Endothelial cell (in vitro differentiated cells): Measurements from ENCODE around the gene AREG. TPM values are rescaled to one million over a fixed set of nuclear protein-coding genes. Genes with fewer than 3 reads are reported as not detected.

Experiments
- DNase-seq: peaks from one replicate; pipeline ENCODE4 v3.0.0; 2021; ENCODE audit warnings: low spot score
- H3K27ac Mint-ChIP-seq: one replicate; pipeline ENCODE4 v1.8.0; 2021; ENCODE audit warnings: mixed read lengths, inconsistent platforms; ENCODE audit not compliant: unreplicated experiment
- H3K27me3 Mint-ChIP-seq: one replicate; pipeline ENCODE4 v1.8.0; 2021; ENCODE audit warnings: mild to moderate bottlenecking, moderate library complexity, mixed read lengths, inconsistent platforms; ENCODE audit not compliant: unreplicated experiment
- H3K36me3 Mint-ChIP-seq: one replicate; pipeline ENCODE4 v1.8.0; 2021; ENCODE audit warnings: mild to moderate bottlenecking, low read depth, mixed read lengths, inconsistent platforms; ENCODE audit not compliant: unreplicated experiment
- H3K4me1 Mint-ChIP-seq: one replicate; pipeline ENCODE4 v1.8.0; 2021; ENCODE audit warnings: mild to moderate bottlenecking, mixed read lengths, inconsistent platforms; ENCODE audit not compliant: unreplicated experiment
- H3K4me3 Mint-ChIP-seq: one replicate; pipeline ENCODE4 v1.8.0; 2021; ENCODE audit warnings: mild to moderate bottlenecking, mixed read lengths, inconsistent platforms; ENCODE audit not compliant: unreplicated experiment
- H3K9me3 Mint-ChIP-seq: one replicate; pipeline ENCODE4 v1.8.0; 2021; ENCODE audit warnings: mixed read lengths, inconsistent platforms; ENCODE audit not compliant: unreplicated experiment
- total RNA-seq: library from RNA; stranded (reverse); fragmentation: NEBNext Ultra II Directional; extraction: Animal tissue kit (Norgen Biotek cat#: 25700); gene quantifications from one replicate; pipeline ENCODE4 v1.2.1, GENCODE V29; 2021; ENCODE audit not compliant: unreplicated experiment
- TF ChIP-seq, protein P1 (sequence below): fragments of 200-600 bp; sonication (generic); IDR thresholded peaks from one replicate; pipeline ENCODE4 v1.5.0; 2021; ENCODE audit warnings: antibody characterized with exemption; ENCODE audit not compliant: unreplicated experiment

The AREG gene
- total RNA-seq, 1 donor from 2014 or later, result not detected

DNA sequence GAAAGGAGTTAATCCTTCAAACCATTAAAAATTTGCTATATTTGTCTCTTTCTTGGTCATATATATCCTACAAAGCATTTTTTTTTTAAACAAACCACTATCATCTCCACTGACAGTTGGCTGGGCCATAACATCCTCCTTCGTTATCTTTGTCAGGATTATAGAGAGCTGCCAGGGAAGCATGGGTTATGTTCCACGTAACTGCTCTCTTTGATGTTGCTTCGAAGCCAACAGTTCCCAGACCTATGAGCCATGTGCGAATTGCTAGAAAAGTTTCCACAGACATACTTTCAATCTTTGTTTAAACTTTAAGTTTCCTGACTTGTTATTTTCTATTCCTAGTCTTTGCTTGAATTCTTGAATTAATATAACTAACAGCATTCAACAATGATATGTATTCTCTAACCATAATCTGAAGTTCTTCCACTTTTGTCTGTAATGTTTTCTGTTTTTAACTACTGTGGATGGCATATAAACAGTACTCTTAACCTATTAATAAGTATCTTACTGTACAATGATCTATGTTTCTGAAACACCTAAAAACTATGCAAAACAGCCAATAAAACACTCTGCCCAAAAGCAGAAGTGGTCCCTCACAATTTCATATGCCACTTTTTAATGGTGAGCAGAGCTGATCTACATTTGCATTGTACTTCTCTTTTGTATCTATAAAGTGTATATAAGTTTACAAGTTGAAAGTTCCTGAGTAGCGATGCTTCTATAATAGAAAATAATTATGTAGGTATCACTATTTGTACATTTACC lies 42.1 kb upstream of the AREG start:
- DNase-seq, result no peak
- TF ChIP-seq, protein P1, sequence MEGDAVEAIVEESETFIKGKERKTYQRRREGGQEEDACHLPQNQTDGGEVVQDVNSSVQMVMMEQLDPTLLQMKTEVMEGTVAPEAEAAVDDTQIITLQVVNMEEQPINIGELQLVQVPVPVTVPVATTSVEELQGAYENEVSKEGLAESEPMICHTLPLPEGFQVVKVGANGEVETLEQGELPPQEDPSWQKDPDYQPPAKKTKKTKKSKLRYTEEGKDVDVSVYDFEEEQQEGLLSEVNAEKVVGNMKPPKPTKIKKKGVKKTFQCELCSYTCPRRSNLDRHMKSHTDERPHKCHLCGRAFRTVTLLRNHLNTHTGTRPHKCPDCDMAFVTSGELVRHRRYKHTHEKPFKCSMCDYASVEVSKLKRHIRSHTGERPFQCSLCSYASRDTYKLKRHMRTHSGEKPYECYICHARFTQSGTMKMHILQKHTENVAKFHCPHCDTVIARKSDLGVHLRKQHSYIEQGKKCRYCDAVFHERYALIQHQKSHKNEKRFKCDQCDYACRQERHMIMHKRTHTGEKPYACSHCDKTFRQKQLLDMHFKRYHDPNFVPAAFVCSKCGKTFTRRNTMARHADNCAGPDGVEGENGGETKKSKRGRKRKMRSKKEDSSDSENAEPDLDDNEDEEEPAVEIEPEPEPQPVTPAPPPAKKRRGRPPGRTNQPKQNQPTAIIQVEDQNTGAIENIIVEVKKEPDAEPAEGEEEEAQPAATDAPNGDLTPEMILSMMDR, result no peak
- no peaks in the 10 kb centered on the region for H3K9me3 Mint-ChIP-seq
- no peak overlapping the region for H3K4me3 Mint-ChIP-seq
- H3K27ac Mint-ChIP-seq, result no peak overlapping the region
- no peaks in the 10 kb centered on the region for H3K4me1 Mint-ChIP-seq
- H3K27me3 Mint-ChIP-seq, result no peaks in the 10 kb centered on the region
- no peaks in the 10 kb centered on the region for H3K36me3 Mint-ChIP-seq

DNA sequence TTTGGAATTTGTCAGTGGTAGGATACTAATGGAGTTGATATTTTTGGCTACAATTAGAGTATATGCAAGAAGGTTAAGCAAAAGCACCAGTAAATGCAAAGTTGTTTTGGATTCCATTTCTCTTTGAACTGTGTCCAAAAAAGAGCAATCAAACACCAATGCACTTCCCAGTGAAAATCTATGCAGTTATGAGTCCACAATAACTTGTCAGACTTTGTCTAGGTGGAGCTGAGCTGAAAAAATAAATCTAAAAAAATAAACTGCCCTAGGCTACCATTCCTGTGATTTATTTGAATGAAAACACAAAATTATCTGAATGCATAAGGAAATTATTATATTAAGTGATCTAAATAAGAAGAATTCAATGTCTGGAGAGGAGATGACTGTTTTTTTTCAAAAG lies 37.0 kb upstream of the AREG start:
- no peak overlapping the region for H3K4me3 Mint-ChIP-seq
- H3K36me3 Mint-ChIP-seq, result no peaks in the 10 kb centered on the region
- H3K27me3 Mint-ChIP-seq, result no peaks in the 10 kb centered on the region
- H3K27ac Mint-ChIP-seq, result no peak overlapping the region
- TF ChIP-seq, protein P1, result no peak
- no peaks in the 10 kb centered on the region for H3K9me3 Mint-ChIP-seq
- no peak for DNase-seq
- H3K4me1 Mint-ChIP-seq, result no peaks in the 10 kb centered on the region

DNA sequence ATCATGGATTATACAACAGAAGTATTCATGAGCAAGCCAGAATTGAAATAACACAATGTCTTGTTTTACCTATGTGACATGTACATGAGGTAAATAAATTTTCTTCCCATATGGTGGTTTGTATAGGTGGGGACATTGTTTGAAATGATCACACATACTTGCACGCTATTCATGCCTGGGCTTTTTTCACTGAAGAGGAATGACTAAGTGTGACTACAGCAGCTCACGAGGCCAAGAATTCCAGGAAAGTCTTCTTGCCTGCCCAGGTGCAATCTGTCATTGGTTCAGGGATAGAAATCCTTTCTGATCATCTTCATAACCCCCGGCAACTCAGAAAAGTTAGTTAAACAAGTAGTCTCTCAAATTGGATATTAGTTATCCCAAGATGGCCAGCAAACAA lies 36.3 kb upstream of the AREG start:
- TF ChIP-seq, protein P1, result no peak
- Mint-ChIP-seq H3K27me3 (no peaks in the 10 kb centered on the region), H3K4me1 (no peaks in the 10 kb centered on the region), H3K4me3 (no peak overlapping the region), H3K36me3 (no peaks in the 10 kb centered on the region), H3K9me3 (no peaks in the 10 kb centered on the region), H3K27ac (no peak overlapping the region)
- no peak for DNase-seq

DNA sequence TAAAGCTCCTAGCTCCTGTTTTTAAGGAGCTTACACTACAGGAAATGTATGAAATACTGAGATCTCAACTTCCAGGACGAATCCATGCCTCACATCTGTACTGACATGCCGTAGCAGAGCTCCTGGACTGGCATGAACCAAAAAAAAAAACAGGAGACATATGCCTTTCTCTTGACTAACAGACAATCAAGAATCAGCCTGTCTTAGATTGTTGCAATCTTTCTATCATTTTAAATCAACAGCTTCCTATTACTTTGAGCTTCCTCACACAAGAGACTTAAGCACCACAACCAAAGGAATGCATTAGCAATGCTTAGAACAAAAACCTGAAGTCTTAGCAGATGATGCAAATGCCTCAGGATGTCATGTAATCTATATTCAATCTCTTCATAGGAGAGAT lies 34.7 kb upstream of the AREG start:
- Mint-ChIP-seq H3K4me1 (no peaks in the 10 kb centered on the region), H3K27me3 (no peaks in the 10 kb centered on the region), H3K4me3 (no peak overlapping the region), H3K9me3 (no peaks in the 10 kb centered on the region), H3K36me3 (no peaks in the 10 kb centered on the region), H3K27ac (no peak overlapping the region)
- TF ChIP-seq, protein P1, result no peak
- DNase-seq, result no peak

DNA sequence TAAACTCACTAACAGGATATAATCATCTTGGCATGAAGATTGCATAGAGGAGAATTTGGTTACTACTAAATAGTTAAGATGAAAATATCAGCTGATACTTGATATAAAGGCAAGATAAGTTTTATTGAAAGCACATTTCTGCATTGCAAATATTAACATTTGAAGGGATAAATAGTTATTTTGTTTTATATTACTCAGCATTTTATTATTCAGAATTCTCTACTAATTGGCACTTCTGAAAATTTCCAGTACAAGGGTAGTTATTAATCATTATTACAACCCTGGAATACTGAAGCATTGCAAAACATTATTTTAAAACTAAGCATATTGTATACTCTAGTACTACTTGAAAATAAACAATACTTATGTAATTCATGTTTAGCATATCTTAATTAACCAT lies 32.7 kb upstream of the AREG start:
- Mint-ChIP-seq H3K27me3 (no peaks in the 10 kb centered on the region), H3K4me3 (no peak overlapping the region), H3K36me3 (no peaks in the 10 kb centered on the region), H3K27ac (no peak overlapping the region), H3K9me3 (no peaks in the 10 kb centered on the region), H3K4me1 (no peaks in the 10 kb centered on the region)
- TF ChIP-seq, protein P1, result no peak
- DNase-seq, result no peak
